GM12874 (cell line): ENCODE data around the gene PRDM2.

Experiments used
- TF ChIP-seq, protein P1 (sequence below): IDR thresholded peaks from 2 replicates; pipeline ENCODE4 v1.5.1; 2011; ENCODE audit warnings: low read depth, mild to moderate bottlenecking, control low read depth, low read length, moderate library complexity; ENCODE audit not compliant: insufficient read depth

PRDM2 gene

GRCh38 chr1:13683206-13683605 lies 16.8 kb upstream of the PRDM2 start:
- TF ChIP-seq, protein P1, sequence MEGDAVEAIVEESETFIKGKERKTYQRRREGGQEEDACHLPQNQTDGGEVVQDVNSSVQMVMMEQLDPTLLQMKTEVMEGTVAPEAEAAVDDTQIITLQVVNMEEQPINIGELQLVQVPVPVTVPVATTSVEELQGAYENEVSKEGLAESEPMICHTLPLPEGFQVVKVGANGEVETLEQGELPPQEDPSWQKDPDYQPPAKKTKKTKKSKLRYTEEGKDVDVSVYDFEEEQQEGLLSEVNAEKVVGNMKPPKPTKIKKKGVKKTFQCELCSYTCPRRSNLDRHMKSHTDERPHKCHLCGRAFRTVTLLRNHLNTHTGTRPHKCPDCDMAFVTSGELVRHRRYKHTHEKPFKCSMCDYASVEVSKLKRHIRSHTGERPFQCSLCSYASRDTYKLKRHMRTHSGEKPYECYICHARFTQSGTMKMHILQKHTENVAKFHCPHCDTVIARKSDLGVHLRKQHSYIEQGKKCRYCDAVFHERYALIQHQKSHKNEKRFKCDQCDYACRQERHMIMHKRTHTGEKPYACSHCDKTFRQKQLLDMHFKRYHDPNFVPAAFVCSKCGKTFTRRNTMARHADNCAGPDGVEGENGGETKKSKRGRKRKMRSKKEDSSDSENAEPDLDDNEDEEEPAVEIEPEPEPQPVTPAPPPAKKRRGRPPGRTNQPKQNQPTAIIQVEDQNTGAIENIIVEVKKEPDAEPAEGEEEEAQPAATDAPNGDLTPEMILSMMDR: no peak

DNA sequence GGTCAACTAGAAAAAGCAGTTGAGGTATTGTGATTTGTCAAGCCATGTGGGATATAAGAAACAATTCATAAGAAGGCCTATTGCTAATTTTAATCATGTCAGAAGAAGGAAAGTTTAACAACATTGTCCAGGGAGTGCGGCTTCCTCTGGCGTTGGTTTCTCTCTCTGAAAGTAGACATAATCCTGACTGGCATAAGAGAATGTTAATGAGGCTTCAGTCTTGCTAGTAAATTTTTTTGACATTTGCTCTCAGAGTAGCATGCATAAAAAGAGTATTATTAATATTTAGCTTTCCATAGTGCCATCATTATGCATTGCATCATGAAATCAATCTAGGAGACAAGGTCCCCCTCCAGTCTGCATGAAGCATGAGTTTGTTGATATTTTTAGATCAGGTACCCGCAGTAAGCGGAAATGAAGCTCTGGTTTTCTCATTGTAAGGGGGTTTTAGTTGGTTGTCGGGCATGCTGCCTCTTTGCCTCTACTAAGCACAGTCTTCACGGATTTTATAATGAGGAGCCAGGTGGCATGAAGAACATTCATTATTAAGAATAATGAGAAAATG lies 12.8 kb upstream of the PRDM2 start:
- TF ChIP-seq, protein P1: no peak

- TF ChIP-seq, protein P1: no peak
Measured at GRCh38 chr1:13694886-13695684, 4.9 kb upstream of the PRDM2 start.

- TF ChIP-seq, protein P1: 0 out of 2 replicates have a peak, but pooled peaks have one; percentile 13
Measured at GRCh38 chr1:13697738-13698137, 2.2 kb upstream of the PRDM2 start.

DNA sequence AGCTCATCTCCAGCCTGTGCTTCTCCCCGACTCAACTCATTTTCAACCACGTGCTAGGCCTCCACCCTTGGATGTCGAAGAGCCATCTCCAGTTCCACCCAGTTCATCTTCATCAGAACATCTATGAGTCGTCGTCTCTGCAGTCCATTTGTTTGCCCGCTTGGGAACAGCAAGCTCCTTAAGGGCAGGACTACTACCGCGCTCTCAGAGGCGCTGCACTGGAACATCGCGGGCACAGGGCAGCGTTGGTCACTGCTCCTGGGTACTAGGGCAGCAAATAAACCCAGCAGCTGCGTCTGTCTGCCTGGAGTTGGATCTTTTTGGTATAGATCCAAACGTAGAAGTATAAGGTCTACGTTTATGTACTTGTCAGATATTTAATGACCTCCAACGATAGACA lies 478 bp upstream of the PRDM2 start:
- TF ChIP-seq, protein P1: no peak

DNA sequence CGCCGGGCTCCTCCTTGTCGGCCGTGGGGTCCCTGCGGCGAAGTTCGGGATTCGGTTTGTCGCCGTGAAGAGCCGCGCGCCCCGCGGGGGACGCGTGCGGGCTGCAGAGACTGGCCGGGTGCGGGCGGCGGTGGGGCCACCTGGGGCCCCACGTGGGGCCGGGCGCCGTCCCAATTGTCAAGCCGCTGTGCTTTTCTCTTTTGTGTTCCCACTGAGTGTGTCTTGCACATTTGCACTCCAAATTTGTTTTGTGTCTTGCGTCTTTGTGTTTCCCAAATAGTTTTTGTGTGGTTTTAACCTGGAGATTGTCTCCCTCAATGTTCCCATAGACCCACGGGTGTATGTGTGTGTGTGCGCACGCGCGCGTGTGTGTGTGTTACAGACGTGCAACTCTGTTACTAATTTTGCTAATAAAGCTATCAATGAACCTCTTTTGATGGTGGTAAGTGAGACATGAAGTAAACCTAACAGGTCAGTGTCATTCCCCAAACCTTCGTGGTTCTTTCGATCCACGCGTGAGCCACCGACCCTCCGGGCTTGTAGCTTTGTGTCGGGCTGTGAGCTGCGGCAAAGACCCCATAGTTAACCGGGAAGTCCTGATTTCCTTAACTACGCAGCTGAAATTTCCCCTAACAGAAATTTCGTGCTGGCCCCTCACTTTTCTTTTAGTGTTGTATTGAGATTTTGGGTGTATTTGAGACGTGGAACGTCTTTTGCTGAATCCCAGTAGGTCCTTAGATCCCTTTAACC lies 708 bp downstream of the PRDM2 start:
- TF ChIP-seq, protein P1: no peak

DNA sequence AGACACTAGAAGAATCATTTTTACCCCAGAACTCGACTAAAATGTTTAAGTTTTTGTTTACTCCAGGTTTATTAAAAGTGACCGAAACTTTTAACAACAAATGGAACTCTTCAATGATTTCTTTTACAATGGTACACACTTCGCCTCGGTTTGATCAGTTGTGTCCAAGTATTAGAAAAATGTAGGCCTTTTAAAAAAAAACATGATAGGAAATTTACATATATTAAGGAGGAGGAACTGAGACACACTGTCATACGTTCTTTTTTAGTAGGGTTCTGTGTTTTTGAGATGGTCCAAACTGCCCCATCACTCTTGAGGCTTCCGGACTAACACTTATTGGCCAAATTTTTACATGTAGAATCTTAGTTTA lies 1.3 kb downstream of the PRDM2 start:
- TF ChIP-seq, protein P1: no peak
